GM18909 (cell line): Measurements from ENCODE around the gene KCNH5.
"Not testable (repeated sequence)": the region's sequence is repeated elsewhere in the genome, so short reads cannot be mapped to it uniquely, and the experiment has no call there.

Experiments used
- ATAC-seq: cut with Tn5 transposase; IDR thresholded peaks from one replicate; pipeline ENCODE4 v1.9.1; 2021; ENCODE audit warnings: mild to moderate bottlenecking; ENCODE audit not compliant: unreplicated experiment, poor library complexity

KCNH5 gene

GRCh38 chr14:62896932-62897456, 148.3 kb downstream of the KCNH5 start:
- ATAC-seq = no peak

DNA sequence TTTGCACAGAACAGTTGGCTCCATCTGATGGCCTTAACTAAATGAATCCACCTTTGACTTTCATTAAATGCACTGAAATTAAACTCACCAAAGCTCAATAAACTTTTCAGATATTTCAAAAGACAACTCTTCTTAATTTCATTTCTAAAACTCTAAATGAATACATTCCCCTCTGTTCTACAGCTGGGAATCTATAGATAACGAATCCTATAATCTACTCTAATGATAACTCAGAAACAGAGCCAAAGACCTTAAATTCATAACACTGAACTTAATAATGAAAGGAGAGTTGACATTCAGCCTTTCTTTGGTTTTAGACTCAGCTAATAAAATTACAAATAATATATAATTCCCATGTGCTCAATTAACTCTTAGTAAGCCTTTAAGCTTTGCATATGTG, 150.5 kb downstream of the KCNH5 start:
- ATAC-seq = no peak

GRCh38 chr14:62889364-62889763, 155.9 kb downstream of the KCNH5 start:
- ATAC-seq = no peak

DNA sequence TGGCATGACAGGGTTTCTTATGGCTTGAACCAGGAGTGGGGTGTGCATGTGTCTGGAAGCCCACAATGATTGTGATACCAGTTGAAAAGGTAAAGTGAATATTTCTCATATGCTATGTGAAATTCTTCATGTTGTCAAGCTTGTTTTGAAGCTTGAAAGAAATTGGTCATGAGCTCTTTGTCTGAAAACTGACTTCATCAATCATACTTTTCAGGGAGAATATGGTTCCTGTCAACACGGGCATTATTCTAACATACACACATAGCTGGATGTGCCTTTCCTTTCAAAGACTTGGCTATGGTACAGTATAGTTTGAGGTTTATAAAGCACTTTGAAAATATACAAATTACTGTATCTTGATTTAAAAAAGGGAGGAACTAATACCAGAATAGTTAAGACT, 158.8 kb downstream of the KCNH5 start:
- no peak for ATAC-seq

DNA sequence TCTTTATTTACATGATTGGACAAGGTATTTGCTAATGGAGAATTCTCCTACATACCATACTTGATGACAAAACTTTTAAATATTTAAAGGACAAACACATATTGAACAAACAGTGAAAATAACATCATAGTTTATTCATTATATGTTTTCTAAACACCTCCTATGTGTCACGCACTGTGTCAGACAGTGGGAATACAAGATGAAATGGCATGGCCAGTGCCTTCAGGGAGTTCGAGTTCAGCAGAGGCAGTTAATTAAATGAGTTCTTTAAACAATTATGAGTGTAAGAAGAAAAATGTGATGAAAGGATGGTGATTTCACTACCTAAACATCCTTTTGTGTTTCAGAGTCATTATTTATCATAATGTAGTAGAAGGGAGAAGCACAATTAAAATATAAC, 159.8 kb downstream of the KCNH5 start:
- no peak for ATAC-seq

DNA sequence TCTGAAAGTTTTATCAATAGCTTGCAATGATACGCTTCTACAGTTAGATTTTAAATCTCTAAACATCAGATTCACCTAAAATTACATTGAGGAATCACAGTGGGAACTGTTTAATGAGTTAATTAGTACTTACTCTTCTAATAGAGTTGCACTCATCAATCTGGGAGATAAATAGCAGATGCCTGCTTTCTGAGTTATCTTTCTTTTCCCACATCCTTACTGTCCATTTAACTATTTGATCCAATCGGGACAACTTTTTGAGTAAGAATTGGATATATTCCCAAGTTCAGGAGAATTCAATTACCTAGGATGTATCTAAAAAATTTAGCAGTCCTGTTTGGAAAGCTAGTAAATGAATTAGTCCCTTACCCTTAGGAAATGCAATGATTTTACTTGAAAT, 162.3 kb downstream of the KCNH5 start:
- ATAC-seq = no peak

- no peak for ATAC-seq
Measured at GRCh38 chr14:62866376-62866775, 178.9 kb downstream of the KCNH5 start.

DNA sequence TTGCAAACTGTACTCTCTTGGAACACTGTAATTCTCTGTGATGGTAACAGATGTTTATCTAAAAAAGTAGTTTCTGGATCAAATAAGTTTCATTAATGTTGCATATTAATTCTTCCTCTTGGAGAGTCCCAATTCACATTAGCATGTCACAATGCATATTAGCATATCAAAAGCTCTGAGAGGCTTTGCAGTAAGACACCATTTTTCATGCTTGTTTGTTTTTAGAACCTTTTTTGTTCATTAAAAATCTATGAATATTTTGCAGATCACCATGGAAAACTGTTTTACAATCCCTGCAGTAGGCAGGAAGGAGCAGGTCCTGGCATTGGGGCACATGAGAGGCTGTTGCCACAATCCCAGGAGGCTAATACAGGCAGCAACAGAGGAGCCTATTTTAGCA, 180.7 kb downstream of the KCNH5 start:
- no peak for ATAC-seq

- not testable (repeated sequence) for ATAC-seq
Measured at GRCh38 chr14:62858011-62858410, 187.2 kb downstream of the KCNH5 start.

DNA sequence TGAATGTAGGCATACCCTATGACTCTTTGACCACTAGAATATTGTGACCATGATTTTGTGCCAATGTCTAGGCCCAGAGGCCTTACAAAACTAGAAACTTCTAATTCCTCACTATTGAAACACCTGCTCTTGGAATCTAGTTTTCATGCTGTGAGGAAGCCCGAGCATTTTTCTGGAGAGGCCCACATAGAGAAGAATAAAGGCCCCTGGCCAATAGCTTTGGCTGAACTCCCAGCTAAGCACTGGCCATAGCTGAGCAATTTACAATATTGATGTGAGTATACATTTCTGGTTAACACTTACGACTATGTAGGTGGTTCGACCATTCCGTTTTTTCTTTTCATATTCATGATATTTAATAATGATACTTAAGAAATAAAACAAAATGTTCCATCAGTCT, 190.3 kb downstream of the KCNH5 start:
- ATAC-seq = no peak

GRCh38 chr14:62847168-62847567, 198.1 kb downstream of the KCNH5 start:
- ATAC-seq = no peak

DNA sequence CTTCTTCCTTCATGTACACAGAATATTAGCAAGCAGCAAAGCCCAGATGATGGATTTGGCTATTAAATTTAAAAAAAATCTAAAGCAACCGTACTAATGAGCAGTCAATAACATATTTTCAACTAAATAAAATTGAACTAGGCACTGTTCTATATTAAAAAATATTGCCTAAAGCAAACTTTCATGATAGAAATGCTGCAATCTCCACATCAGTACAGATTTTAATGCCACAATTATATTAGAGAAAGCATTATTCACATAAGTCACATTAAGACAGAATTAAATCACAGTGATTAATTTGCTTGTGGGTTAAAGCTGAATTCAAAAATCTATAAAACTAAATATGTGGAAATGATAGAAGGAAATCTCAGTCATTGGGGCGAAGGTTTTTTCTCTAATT, 200.7 kb downstream of the KCNH5 start:
- no peak for ATAC-seq

DNA sequence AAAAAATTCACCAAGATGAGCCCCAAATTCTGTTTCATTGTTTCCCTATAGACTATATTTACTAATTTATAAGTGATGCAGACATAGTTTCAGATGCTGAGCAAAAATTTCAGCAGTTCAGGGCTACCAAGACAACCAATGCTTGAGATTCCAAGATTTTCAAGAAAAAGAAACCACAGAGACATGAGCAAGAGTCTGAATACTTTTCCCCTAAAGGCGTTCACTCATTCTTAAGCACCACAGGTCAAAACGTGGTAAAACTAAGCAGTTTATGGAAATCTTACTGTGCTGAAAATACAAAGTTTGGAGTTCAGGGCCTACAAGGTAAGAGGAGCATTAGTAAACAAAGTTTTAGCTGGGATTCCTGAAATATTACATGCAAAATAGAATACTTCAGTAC, 221.2 kb downstream of the KCNH5 start:
- ATAC-seq = no peak

DNA sequence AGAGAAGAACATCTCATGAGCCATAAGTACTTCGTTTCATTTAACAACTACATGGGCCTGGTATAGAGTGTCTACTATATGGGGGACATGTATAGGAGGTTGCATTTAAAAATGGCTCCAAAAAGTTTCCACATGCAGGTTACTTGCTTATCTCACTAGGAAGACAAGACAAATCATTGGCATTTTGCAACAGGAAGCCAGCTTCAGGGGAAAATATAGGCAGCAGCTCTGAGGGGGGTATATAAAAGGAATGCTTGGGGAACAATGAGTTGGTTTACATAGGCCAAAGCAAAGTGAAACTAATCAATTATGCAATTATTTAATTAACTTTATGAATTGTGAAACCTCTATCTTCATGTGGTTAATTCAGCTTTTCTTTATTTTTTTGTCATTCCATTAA, 225.3 kb downstream of the KCNH5 start:
- ATAC-seq = no peak

DNA sequence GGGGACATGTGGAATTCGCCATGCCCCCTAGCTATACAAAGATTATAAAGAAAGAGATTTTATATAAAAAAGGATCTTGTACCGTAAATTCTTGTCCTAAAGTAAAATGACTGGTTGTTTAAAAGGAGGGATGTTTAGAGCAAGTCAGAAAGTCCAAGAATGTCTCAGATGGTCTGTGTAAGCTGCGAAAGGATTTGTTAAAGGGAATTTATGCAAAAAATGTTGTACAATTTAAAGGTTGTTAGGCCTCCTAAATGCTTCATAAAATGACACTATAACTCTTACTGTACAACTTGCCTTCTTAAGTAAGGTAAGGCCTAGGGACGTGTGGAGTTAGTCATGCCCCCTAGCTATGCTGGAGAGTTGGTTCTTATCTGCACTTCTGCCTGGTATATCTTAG, 237.6 kb downstream of the KCNH5 start:
- no peak for ATAC-seq

DNA sequence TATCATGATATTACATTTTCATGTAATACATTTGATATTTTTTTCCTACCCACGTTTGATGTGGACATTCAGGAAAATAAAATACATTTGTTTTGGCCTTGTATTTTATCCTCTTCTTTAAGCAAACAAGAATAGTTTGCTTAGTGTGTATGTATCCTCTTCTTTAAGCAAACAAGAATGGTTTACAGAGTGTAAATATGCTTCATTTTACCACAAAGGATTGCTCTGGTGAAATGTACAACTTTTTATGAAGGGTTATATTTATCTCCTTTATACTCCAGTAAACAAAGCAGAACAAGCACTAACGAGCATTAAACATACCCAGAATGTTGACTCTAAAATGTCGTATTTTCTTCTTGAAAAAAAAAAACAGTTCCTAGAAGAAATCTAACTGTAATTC, 244.7 kb downstream of the KCNH5 start:
- ATAC-seq = no peak

- no peak for ATAC-seq
Measured at GRCh38 chr14:62796431-62796830, 248.8 kb downstream of the KCNH5 start.

DNA sequence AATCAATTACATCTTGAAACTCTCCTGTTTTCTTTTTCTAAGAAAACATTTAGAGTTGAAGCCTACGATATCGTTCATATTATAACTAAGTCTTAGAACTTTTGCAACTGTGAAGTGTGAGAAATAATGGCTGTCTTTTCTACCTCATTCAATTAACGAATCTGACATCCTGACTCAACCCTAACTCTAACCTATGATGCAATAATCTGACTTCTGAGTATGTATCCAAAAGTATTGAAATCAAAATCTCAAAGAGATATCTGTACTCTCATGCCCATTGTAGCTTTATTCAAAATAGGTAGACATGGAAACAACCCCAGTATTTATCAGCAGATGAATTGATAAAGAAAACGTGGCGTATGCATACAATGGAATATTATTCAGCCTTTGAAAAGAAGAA, 252.7 kb downstream of the KCNH5 start:
- ATAC-seq = no peak

GRCh38 chr14:62781328-62781727, 263.9 kb downstream of the KCNH5 start:
- ATAC-seq = not testable (repeated sequence)

DNA sequence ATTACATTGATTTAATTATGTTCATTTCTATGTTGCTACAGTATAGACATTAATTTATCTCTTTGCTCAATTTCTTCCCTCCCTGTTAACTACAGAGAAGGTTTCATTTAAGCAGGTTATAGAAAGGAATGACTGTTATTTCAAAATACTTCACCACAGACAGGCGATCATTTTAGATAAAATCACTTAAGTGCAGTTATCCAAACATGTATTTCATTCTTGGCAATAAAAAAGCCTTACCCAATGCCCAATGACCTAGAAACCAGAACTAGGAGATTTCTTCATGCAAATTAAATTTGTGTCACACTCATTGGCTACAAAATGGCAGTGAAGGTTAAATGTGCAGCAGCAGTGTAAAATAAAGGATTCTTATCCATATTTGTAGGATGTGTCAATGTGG, 266.4 kb downstream of the KCNH5 start:
- ATAC-seq = no peak

- no peak for ATAC-seq
Measured at GRCh38 chr14:62778310-62778709, 266.9 kb downstream of the KCNH5 start.

- ATAC-seq = no peak
Measured at GRCh38 chr14:62777510-62777909, 267.7 kb downstream of the KCNH5 start.

GRCh38 chr14:62776300-62776699, 269.0 kb downstream of the KCNH5 start:
- no peak for ATAC-seq
